Coronary artery (tissue), 2 donors: Measurements from ENCODE around the gene ZDHHC9.

Experiments
- DNase-seq: peaks from one replicate; pipeline ENCODE4 v3.0.0-alpha.2; 2017; ENCODE audit warnings: low spot score
- H3K27ac ChIP-seq, 2 donors: fragments of 200-600 bp; sonication (generic); one replicate each; pipeline ENCODE4 v1.5.1; 2016 to 2019
- H3K4me3 ChIP-seq: fragments of 200-600 bp; sonication (generic); 2 replicates; pipeline ENCODE4 v1.5.1; 2016; ENCODE audit warnings: mild to moderate bottlenecking, moderate library complexity
- TF ChIP-seq, protein P1 (sequence below): fragments of 200-600 bp; sonication (generic); IDR thresholded peaks from one replicate; pipeline ENCODE4 v1.5.1; 2019; ENCODE audit warnings: antibody characterized with exemption

The ZDHHC9 gene

DNA sequence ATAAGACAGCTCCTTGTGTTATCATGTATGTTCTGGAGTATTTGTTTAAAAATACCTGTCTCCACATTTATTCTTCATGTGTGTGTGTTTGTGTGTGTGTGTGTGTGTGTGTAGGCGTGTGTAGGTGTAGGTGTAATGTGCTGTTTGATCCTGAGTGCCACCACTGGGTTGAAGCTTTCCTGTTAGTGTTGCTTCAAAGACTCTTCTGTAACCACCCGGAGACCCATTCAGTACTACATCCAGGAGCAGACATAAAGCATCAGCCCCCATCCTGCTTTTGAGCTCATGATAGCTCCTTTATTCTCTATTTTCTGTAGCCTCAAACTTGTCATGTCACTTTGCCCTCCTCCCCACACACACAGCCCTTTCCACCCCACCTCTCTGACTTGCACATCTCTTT, 3.0 kb upstream of the ZDHHC9 start:
- Histone ChIP-seq H3K4me3 (no peak overlapping the region), H3K27ac (no peak overlapping the region)
- TF ChIP-seq, protein P1, sequence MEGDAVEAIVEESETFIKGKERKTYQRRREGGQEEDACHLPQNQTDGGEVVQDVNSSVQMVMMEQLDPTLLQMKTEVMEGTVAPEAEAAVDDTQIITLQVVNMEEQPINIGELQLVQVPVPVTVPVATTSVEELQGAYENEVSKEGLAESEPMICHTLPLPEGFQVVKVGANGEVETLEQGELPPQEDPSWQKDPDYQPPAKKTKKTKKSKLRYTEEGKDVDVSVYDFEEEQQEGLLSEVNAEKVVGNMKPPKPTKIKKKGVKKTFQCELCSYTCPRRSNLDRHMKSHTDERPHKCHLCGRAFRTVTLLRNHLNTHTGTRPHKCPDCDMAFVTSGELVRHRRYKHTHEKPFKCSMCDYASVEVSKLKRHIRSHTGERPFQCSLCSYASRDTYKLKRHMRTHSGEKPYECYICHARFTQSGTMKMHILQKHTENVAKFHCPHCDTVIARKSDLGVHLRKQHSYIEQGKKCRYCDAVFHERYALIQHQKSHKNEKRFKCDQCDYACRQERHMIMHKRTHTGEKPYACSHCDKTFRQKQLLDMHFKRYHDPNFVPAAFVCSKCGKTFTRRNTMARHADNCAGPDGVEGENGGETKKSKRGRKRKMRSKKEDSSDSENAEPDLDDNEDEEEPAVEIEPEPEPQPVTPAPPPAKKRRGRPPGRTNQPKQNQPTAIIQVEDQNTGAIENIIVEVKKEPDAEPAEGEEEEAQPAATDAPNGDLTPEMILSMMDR = no peak
- no peak for DNase-seq

DNA sequence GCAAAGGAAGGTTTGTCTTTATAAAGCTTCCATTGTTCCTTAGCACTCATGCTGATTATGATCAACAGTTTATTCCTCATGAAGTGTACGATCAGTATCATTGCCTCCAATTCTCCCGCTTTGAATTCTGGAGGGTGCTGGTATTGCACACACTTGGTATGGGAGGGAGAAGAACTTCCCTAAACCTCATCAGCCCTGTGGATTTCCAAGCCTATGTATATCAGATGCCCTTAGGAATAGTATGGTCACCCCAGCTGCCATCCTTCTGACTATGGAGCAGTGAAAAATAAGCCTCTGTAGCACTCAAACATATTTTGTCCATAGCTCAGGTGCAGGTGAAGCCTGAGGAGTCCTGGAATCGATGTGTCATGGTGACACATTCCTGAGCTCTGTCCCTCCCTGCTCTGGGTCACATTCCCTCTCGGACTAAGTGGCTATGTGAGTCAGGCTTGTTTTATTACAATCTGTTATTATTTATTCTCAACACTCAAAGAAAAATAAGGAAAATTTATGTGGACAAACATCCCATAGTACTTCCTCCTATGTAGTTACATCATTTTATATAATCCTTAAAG, 2.0 kb upstream of the ZDHHC9 start:
- TF ChIP-seq, protein P1 = no peak
- Histone ChIP-seq H3K27ac (no peak overlapping the region), H3K4me3 (no peak overlapping the region)
- no peak for DNase-seq

DNA sequence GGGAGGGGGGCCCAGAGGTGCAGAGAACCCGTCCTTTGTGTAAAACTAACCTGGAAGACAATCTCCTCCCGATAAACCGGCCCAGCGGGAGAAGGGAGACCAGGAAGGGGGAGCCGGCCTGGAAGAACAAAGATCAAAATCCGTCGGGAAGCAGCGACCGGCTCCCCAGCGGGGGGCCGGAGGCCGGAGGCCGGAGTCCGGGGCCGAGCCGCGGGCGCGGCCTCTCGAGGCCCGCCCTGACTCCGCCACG, 552 bp downstream of the ZDHHC9 start:
- H3K27ac ChIP-seq = peak overlapping the region; percentile 54 to 63
- DNase-seq = peak; percentile 74
- TF ChIP-seq, protein P1 = no peak
- H3K4me3 ChIP-seq = peak overlapping the region; percentile 76

DNA sequence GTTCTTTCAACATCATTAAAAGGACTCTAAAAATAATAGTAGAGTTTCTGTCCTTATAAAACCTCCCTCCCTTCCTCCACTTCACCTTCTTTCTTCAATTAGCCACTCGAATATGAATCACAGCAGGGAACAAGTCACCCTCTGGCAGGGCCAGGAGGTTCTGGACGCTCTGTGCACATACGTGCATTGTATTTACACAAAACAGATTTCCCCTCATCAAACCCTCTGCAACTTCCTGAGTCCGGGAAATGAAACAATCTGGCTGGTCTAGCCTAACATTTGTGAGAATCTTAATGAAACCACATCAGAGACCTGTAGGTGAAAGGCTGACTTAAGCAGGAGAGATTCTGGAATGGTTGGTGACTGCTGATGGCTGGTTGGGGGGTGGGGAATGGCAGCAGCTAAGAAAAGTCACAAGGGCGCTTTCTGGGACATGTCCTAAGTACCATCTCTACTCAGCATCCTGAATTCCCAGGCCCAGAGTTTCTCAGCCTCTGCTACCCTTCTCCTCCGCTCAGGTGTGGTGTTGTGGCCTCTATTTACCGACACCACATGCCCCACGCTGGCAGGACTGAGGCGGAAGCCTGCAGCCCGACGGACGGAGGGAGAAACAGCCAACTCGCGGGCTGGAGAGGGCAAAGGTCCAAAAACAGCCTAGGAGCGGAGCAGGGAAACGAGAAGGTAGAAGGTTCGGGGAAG, 1.0 kb downstream of the ZDHHC9 start:
- DNase-seq = no peak
- TF ChIP-seq, protein P1 = no peak
- Histone ChIP-seq H3K27ac (peak overlapping the region; percentile 54 to 59), H3K4me3 (peak overlapping the region; percentile 76)

DNA sequence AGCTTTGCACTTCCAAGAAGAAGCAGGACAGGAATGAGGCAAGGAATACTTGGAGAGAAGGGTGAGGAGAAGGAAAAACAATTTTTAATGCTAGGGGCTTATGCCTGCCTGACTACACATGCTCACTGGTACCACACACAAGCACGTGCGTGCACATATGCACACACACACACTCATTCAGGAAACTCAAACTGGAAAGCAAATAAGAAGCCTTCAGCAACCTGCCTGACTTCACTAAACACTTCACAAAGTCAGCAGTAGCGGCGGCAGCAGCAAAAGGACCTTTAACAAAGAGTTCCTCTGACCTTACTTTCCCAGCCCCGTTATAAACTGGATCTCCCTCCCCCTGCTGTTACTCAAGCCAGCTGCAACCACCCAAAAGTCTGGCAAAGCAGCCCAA, 3.3 kb downstream of the ZDHHC9 start:
- Histone ChIP-seq H3K4me3 (no peak overlapping the region), H3K27ac (no peak overlapping the region)
- TF ChIP-seq, protein P1 = no peak
- no peak for DNase-seq

DNA sequence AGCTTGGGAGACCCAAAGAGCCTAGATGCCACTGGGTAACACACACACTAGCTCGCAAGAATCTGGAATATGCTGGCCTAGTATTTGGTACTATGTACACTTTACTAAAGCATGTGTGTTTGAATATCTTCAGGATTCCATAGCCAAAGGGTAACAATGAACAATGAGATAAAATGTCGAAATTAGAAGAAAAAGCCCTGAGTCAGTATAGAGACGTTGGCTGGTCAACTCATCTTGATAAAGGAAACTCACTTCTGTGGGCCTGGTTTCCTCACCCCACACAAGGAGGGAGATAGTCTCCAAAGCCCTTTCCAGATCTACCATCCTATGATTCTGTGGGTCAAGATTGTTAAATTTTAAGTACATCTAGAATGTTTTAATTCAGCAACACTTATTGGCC, 6.9 kb downstream of the ZDHHC9 start:
- Histone ChIP-seq H3K4me3 (no peak overlapping the region), H3K27ac (no peak overlapping the region)
- TF ChIP-seq, protein P1 = no peak
- DNase-seq = no peak
